GM12891 (cell line): ENCODE results near the gene MYO9B.

Experiments
- DNase-seq: peaks from one replicate; pipeline ENCODE4 v3.0.0; 2011; ENCODE audit warnings: low spot score; ENCODE audit not compliant: insufficient read length
- FAIRE-seq: peaks from 2 replicates; lab custom pipeline; 2011; peaks lifted over from hg19 to GRCh38; lab: Jason Lieb, UNC
- PAX5 ChIP-seq: IDR thresholded peaks from 2 replicates; pipeline ENCODE4 v1.6.1; 2011; ENCODE audit warnings: low read length, moderate library complexity, mild to moderate bottlenecking; ENCODE audit not compliant: insufficient read depth, severe bottlenecking
- POLR2A ChIP-seq: IDR thresholded peaks from 2 replicates; pipeline ENCODE4 v1.6.1; 2011; ENCODE audit warnings: low read depth, low read length, control low read depth
- POLR2AphosphoS5 ChIP-seq: IDR thresholded peaks from 2 replicates; pipeline ENCODE4 v1.6.1; 2011; ENCODE audit warnings: low read depth, low read length, control low read depth
- POU2F2 ChIP-seq: IDR thresholded peaks from 2 replicates; pipeline ENCODE4 v1.6.1; 2011; ENCODE audit warnings: low read depth, mild to moderate bottlenecking, control low read depth, low read length, moderate library complexity
- SPI1 ChIP-seq: IDR thresholded peaks from 2 replicates; pipeline ENCODE4 v1.6.1; 2011; ENCODE audit warnings: low read depth, low read length, control low read depth
- TAF1 ChIP-seq: IDR thresholded peaks from 2 replicates; pipeline ENCODE4 v1.6.1; 2011; ENCODE audit warnings: low read depth, low read length, control low read depth

Gene MYO9B

GRCh38 chr19:17215127-17215971, 139.8 kb downstream of the MYO9B start, which contains the start of gene USE1:
Gene USE1, plus strand, starts transcription at chr19:17215357. Its CDS starts 49 bp downstream, at chr19:17215406.
- TF ChIP-seq POLR2AphosphoS5 (peak; percentile 95), POU2F2 (peak; percentile 83), SPI1 (peak; percentile 70), TAF1 (peak; percentile 96), PAX5 (no peak), POLR2A (peak; percentile 97)
- DNase-seq = peak; percentile 94
- FAIRE-seq = peak; percentile 96

GRCh38 chr19:17216058-17216670, 140.6 kb downstream of the MYO9B start:
- no peak for FAIRE-seq
- TF ChIP-seq POU2F2 = no peak
- TF ChIP-seq TAF1 = no peak
- no peak for TF ChIP-seq POLR2AphosphoS5
- no peak for TF ChIP-seq POLR2A
- TF ChIP-seq SPI1 = no peak
- TF ChIP-seq PAX5 = no peak
- DNase-seq = no peak

- no peak for FAIRE-seq
- no peak for DNase-seq
- TF ChIP-seq SPI1 = no peak
- TF ChIP-seq PAX5 = no peak
- no peak for TF ChIP-seq TAF1
- TF ChIP-seq POLR2A = no peak
- TF ChIP-seq POU2F2 = no peak
Measured at GRCh38 chr19:17219286-17219685, 143.7 kb downstream of the MYO9B start.

GRCh38 chr19:17220207-17220758, 144.7 kb downstream of the MYO9B start:
- TF ChIP-seq PAX5 (no peak), POLR2AphosphoS5 (peak; percentile 56; the same call in 1 of the 2 replicates)
- no peak for DNase-seq
- no peak for FAIRE-seq

- DNase-seq (no peak), FAIRE-seq (no peak)
- TF ChIP-seq TAF1 (no peak), POLR2A (no peak), SPI1 (no peak), PAX5 (no peak), POU2F2 (no peak), POLR2AphosphoS5 (no peak)
Measured at GRCh38 chr19:17225053-17225452, 149.5 kb downstream of the MYO9B start.

- TF ChIP-seq POLR2AphosphoS5 = peak; percentile 82
- TF ChIP-seq POU2F2 = peak; percentile 99
- peak; percentile 63; the same call in 1 of the 2 replicates for TF ChIP-seq TAF1
- TF ChIP-seq SPI1 = no peak
- no peak for TF ChIP-seq PAX5
- TF ChIP-seq POLR2A = peak; percentile 79
- DNase-seq = peak; percentile 94
- FAIRE-seq = peak; percentile 96
Measured at GRCh38 chr19:17226002-17226933, 150.7 kb downstream of the MYO9B start, which contains the start of gene OCEL1. Gene OCEL1, plus strand, starts transcription at chr19:17226226. Its CDS starts 22 bp downstream, at chr19:17226248.

GRCh38 chr19:17227798-17228367, 152.3 kb downstream of the MYO9B start:
- no peak for FAIRE-seq
- no peak for DNase-seq
- TF ChIP-seq POLR2A = no peak
- no peak for TF ChIP-seq POLR2AphosphoS5
- no peak for TF ChIP-seq PAX5
- no peak for TF ChIP-seq SPI1

- DNase-seq (no peak), FAIRE-seq (no peak)
- TF ChIP-seq SPI1 = no peak
- TF ChIP-seq TAF1 = no peak
- TF ChIP-seq POLR2AphosphoS5 = no peak
- TF ChIP-seq POLR2A = no peak
- no peak for TF ChIP-seq PAX5
- TF ChIP-seq POU2F2 = no peak
Measured at GRCh38 chr19:17229890-17230289, 154.3 kb downstream of the MYO9B start.

- no peak for TF ChIP-seq POLR2AphosphoS5
- no peak for TF ChIP-seq POLR2A
- no peak for TF ChIP-seq PAX5
- TF ChIP-seq TAF1 = no peak
- no peak for TF ChIP-seq SPI1
- TF ChIP-seq POU2F2 = no peak
- no peak for FAIRE-seq
- DNase-seq = no peak
Measured at GRCh38 chr19:17232258-17232657, 156.7 kb downstream of the MYO9B start.
